GM18520 (cell line): ENCODE measurements around the gene PPCDC.
A peak's percentile ranks its signal among the peaks of the same experiment; 100 is the strongest.

ENCODE experiments used
- ATAC-seq: cut with Tn5 transposase; IDR thresholded peaks from one replicate; pipeline ENCODE4 v1.9.1; 2021; ENCODE audit not compliant: unreplicated experiment

PPCDC gene

DNA sequence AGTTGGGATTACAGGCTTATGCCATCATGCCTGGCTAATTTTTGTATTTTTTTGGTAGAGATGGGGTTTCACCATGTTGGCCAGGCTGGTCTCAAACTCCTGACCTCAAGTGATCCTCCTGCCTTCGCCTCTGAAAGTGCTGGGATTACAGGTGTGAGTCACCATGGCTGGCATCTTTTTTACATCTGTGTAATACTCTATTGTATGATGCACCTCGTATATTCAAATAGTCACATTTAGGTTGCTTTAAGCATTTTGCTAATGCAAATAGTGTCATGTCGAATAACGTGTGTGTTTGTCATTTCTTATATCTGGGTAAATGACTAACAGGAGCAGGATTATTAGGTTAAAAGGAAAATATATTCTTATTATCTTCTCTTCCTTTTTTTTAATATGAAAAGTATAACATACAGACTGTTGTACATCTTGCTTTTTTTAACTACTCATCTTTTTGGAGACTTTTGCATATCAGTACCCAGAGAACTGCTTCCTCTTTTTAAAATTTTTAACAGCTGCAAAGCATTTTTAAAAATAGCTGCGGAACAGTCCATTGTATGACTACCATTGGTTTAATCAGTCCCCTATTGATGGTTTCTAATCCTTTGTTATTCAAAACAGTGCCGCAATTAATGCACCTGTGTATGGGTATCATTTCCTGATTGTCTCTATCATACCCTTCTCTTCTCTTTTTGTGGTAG, 14.6 kb upstream of the PPCDC start:
- ATAC-seq = peak; percentile 80

- no peak for ATAC-seq
Observed at GRCh38 chr15:75016431-75016830, 7.0 kb upstream of the PPCDC start.

- ATAC-seq = no peak
Observed at GRCh38 chr15:75019916-75020315, 3.5 kb upstream of the PPCDC start.

DNA sequence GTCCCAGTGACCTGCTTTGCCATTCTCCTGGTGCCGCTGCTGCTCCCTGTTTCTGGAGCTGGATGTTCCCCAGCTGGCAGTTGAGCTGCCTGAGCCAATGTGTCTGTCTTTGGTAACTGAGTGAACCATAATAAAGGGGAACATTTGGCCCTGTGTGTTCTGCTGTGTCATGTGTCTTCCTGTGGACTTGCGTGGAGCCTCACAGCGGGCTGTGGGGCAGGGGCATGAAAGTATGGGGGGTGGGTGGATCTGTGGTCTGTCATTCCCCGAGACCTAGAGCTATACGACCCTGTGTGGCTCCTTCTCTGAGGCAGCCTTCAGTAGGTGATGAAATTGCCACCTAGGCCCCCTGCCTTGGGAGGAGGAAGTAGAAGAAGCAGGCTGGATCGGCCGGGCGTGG, 2.0 kb upstream of the PPCDC start:
- no peak for ATAC-seq

DNA sequence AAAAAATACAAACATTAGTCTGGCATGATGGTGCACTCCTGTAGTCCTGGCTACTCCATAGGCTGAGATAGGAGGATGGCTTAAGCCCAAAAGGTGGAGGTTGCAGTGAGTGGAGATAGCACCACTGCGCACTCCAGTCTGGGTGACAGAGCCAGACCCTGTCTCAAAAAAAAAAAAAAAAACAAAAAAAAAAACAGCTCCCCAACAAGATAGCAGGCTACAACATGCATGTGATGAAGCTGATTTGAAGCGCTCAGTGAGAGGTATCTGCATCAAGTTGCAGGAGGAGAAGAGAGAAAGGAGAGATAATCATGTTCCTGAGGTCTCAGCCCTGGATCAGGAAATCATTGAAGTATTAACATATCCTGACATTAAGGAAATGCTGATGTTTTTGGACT, 608 bp upstream of the PPCDC start:
- ATAC-seq = no peak

GRCh38 chr15:75023872-75024636, 664 bp downstream of the PPCDC start:
- no peak for ATAC-seq

DNA sequence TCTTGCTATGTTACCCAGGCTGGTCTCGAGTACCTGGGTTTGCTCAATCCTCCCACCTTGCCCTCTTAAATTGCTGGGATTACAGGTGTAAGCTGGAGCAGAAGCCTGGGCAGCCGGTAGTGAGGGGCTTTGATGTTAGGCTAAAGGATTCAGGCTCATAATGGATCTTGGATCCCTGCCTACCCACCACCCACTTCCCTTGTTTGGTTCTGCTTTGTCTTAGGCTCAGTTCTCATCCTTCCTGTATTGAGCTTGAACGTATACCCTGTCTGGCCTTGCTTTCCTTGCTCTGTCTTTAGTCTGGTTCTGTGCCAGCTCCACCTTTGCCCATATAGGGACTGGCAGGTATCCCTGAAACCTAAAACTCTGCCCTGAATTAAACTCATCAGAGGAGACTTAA, 1.7 kb downstream of the PPCDC start:
- no peak for ATAC-seq

GRCh38 chr15:75025548-75026260, 2.3 kb downstream of the PPCDC start:
- ATAC-seq = no peak

DNA sequence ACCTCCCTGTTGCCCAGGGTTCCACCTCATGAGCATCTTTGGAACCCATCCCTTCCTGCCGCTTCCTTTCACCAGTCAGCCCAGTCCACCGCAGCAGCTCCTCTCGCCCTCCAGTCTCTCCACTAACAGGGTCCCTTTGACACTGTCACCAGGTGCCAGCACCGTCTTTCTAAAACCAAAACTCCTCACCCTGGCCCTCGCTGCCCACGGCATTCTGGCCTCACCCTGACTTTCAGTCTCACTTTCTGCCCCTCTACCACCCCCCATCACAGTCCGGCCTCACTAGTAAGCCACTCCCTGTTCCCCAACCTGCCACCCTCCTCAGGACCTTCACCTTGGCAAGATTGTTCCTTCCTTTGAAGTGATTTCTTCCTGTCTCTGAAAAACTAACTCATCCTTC, 4.2 kb downstream of the PPCDC start:
- no peak for ATAC-seq

GRCh38 chr15:75028991-75029377, 5.6 kb downstream of the PPCDC start:
- no peak for ATAC-seq

- ATAC-seq = peak; percentile 59
Observed at GRCh38 chr15:75029378-75030022, 6.1 kb downstream of the PPCDC start.

DNA sequence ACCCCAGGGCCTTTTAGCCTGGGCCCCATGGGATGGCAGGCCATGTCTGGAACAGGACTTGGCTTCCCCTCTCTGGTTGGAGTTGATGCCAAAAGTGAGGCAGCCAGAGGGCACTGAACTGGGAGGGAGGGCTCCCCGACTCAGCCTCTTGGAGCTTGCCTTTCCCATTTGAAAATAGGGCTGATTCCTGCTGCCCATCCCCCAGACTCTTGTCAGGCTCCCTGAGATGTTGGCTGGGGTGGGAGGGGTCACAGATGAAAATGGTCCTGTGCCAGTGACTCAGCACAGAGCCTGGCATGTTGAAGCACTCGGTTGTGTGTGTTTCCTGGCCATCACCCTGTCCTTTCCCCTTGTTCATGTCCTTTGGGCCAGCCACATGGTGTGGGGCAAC, 6.6 kb downstream of the PPCDC start:
- no peak for ATAC-seq

DNA sequence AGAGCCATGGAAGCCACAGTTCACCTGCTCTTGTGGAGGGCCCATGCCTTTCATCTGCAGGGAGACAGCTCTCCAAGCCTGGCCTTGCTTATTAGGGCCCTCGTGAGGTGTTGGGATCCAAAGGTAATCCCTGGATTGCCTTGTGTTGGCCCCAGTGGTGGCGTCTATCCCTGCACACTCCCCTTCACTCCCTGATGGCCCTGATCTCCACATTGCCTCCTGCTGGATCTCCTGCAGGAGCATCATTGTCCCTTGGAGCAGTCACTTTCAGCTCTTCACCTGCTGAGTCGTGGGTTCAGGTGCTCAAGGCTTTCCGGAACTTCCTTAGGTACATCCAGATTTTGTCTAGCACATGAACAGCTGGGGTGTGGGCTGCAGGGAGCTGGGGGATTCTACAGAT, 7.0 kb downstream of the PPCDC start:
- no peak for ATAC-seq

- ATAC-seq = no peak
Observed at GRCh38 chr15:75031848-75032247, 8.5 kb downstream of the PPCDC start.

- ATAC-seq = no peak
Observed at GRCh38 chr15:75032395-75032794, 9.0 kb downstream of the PPCDC start.

GRCh38 chr15:75033809-75034208, 10.4 kb downstream of the PPCDC start:
- ATAC-seq = no peak

- ATAC-seq = no peak
Observed at GRCh38 chr15:75034615-75035014, 11.2 kb downstream of the PPCDC start.

DNA sequence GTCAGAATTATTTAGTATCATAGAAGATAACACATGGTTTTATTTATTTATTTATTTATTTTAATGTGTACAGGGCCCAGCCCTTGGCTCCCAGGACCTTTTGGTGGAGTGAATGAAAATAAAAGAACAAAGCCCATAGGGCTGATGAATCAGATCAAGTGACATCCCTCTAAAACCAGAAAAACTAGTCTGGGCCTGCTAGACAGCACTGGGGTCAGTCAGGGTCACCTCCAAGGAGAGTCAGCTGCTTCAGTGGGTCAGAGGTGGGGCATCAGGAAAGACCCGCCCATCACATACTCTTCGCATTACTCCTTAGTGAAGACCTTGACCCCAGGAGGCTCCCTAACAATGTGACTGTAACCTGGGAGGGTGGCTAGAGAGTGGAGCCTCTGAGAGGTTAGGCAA, 12.8 kb downstream of the PPCDC start:
- no peak for ATAC-seq

GRCh38 chr15:75037685-75038084, 14.3 kb downstream of the PPCDC start:
- no peak for ATAC-seq

DNA sequence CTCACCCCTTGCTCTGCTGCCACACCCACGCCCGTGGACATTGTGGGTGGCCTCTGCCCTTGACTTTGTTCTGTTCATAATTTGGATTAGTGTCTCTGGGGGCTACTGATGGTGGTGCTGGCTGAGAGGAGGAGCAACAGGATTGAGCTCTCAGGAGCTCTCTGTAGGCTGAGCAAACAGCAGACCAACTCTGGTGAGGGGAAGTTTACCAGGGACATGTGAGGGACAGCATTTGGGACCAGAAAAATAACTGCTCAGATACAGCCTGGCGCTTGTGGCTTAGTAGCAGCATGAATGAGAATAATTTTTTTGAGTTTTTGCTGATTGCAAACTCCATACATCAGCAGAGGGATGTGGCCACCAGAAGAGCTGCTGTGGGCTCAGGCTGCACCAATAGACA, 14.8 kb downstream of the PPCDC start:
- no peak for ATAC-seq

DNA sequence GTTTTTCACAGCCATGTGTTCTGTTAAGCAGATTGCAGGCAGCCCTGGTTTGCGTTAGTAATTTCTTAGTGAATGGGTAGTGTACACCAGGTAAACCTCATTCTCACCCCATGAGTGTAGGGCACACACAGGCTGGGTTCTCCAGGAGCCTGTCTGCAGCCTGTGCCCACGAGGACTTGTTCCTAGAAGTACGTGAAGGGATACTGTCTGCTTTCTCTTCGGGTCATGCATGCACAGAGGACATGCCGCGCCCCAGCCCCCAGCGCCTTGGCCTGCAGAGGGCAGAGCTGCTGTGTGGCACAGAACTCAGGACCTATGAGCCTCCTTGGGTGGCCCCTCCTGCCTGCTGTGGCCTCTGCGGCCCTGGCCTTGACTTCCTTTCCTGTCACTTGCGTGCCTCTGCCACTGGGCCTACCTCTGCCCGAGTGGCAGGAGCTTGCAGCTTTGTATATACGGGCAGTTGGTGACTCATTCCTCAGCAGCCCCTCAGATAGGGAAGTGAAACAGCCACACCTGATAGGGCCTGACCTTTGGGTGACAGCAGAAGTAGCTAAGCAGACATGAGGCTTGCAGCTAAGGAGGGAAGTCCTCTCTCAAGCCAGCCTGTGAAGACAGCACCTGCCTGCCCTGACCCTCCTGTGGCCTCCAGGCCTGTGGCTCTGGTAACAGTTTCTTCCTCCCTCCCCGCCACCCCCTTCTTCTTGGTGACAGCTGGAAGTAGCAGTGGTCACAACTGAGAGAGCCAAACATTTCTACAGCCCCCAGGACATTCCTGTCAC, 19.5 kb downstream of the PPCDC start:
- peak; percentile 71 for ATAC-seq
